ENCODE results near the gene ARHGAP22.

The ARHGAP22 gene

DNA sequence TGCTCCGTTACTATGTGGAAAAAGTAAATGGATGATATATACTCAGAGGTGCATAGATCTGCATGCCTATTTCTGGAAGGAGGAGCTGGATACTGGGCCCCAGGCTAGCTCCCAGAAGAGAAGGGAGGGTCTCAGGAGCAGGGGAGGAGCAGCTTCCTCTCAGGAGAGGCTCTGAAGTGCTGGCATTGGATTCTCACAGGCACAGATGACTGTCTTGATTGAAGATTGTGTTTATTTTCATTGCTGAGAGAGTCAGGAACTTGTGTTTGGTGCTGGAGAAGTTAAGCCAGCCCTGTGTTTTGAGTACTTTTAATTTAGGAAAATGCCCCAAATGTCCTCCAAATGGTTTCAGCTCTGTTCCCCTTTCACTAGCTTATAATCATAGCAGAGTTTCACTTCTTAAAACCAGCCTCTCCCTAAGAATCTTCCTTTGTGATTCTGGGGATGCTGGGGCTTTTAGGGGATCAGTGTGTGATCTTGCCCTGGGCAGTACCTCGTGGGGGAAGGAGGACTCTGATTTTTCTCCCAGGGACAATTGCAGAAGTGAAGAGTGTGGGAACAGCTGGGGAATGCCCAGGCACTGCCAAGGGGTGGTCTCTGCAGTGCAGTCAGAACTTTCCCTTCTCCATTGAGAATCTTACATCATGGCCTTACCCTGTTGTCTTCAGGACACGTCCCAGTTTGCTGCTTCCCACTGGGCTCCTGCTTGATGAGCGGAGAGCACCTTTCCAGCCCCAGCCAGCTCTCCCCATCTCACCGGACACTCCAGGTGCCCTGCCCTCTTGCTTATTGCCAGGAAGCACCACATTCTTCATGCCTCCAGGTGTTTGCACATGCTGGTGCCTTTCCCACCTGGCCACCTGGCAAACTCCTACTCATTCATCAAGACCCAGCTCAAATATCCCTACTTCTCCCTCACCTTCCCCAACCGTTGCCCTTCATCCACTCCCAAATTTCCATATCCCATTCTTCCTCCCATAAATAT, 102.8 kb downstream of the ARHGAP22 start:
- H3K4me3 ChIP-seq (ENCODE audit: low read depth, low read length), result no peak overlapping the region

DNA sequence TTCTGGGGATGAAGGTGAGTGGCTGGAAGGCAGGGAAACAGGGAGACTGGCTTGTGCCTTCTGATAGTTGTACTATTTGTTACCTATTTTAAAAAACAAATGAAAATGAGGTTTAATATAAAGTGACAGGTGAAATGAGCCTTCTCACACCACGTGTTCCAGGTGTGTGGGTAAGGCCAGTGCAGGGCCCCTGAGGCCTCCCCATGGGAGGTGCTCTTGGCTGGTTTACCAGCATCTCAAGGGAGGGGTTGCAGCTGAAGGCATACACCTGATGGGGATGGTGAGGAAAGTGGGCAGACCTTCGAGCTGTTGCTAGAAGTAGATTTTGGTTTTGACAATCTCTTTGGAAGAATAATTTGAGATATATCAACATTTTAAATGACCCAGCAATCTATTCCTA, 103.6 kb downstream of the ARHGAP22 start:
- no peak overlapping the region for H3K4me3 ChIP-seq (ENCODE audit: low read depth, low read length)

DNA sequence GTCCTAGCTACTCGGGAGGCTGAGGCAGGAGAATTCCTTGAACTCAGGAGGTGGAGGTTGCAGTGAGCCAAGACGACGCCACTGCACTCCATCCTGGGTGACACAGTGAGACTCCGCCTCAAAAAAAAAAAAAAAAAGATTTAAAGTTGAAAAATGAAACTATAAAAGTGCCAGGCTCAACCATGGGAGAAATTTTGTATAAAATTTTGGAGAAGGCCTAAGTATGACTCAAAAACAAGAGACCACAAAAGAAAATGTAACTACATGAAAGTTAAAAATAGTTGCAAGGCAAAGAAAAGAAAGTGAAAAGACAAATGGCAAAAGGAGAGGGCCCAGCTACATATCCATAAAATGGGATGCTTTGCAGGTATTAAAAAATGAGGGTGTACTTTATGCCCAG, 104.1 kb downstream of the ARHGAP22 start:
- no peak overlapping the region for H3K4me3 ChIP-seq (ENCODE audit: low read depth, low read length)

DNA sequence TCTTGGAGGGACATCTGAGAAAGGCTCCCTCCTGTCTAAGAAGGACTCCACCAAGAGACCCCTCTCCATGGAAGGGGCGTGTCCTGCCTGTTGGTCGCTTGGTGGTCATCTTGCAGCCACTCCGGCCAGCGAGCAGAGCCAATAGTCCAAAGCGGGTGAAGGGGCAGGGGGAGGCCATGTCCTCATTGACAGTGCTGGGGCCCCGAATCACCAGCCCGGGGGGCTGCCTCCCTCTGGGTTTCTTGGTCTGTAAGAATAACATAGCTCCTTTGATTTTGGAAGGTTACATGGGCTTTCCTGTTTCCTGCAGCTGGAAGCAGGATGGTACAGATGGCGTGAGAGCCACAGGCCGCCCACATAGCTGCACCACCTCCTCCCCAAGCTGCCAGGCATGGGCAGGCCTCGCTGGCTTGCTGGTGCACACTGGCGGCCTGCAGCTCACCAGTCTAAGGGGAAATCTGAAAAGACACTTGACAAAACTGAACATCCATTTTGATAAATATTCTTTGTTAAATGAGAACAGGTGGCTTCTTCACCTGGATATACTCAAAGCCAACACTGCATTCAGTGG, 105.8 kb downstream of the ARHGAP22 start:
- no peak overlapping the region for H3K4me3 ChIP-seq (ENCODE audit: low read depth, low read length)

DNA sequence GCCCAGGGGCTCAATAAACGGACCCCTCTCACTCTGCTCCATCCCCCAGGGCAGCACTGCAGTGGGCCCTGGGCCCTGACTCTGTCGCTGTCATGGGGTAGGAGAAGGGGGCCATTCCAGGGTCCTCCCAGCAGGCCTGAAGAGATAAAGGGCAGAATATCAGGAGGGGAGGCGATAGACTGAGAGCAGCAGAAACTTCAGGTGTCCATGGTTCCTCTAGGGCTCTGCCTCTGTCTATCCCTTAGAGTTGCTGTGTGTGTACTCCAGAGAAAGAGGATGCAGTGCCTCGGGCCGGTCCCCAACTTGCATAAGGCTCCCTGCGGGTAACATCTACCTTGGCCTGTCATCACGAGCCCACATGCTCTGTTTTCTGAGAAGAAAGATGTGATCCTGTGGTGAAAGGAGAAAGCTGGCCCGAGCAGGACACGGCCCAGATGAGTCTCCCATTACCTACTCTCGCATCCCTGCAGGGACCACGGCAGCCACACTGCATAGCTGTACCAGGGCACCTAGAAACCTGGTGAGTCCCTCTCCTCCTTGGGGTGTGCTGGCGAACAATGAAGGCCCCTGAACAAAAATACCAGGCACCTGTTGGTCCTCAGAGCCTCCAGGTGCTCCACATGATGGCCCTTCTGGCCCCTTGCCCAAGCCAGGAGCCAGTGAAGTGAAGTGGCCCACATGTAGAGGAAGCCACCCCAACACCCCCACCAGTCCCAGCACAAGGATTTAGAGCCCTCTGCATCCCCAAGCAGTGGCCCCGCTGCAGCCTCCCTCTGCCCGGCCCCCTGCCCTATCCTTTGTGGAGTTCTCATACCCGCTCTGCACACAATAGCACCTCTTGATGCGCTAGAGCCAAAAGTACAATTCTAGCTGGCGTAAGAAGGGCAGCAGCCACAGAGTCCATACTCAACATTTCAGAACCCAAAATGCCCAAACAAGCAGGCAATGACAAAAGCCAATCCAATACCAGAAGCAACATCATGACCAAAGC, 106.8 kb downstream of the ARHGAP22 start:
- no peak overlapping the region for H3K4me3 ChIP-seq (ENCODE audit: low read depth, low read length)

DNA sequence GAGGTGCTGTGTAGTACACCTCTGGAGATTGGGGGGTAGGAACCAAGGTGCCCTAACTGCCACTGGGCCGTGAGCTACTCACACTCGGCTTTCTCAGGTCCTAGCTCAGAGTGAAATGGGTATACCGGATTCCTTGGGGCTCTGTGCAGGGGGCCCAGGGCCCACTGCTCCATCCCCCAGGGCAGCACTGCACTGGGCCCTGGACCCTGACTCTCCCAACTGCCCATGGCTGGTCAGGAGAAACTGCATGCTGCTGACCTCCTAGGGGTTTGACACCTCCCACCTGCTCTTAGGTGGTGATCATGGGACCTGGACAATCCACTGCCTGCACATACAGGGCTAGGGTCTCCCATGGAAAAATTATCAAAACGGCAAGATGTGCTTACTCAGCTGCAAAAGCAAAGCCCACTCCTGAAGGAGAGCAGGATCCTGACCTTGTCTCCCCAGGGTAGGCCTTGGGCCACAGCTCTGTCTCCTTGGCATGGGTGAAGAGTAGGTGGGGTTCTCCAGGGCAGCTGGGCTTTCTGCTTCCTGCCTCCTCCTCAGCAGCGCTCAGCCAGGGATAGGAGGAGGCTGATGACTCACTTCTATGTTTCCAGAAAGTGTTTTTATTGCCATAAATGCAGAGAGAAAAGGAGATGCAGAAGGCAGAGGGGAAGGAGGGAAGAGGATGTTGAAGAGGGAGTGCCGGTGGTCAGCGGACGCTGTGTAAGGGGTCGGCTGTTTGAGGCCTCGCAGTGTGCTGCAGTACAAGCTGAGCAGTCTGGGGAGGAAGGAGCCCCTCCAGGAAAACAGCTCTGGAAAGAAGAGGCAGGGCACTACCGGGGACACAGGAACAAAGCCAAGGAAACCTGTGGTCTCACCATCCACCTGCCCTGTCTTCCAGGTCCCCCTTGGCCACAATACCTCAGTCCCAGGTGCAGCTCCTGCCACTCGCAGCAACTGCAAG, 107.8 kb downstream of the ARHGAP22 start:
- H3K4me3 ChIP-seq (ENCODE audit: low read depth, low read length), result no peak overlapping the region

DNA sequence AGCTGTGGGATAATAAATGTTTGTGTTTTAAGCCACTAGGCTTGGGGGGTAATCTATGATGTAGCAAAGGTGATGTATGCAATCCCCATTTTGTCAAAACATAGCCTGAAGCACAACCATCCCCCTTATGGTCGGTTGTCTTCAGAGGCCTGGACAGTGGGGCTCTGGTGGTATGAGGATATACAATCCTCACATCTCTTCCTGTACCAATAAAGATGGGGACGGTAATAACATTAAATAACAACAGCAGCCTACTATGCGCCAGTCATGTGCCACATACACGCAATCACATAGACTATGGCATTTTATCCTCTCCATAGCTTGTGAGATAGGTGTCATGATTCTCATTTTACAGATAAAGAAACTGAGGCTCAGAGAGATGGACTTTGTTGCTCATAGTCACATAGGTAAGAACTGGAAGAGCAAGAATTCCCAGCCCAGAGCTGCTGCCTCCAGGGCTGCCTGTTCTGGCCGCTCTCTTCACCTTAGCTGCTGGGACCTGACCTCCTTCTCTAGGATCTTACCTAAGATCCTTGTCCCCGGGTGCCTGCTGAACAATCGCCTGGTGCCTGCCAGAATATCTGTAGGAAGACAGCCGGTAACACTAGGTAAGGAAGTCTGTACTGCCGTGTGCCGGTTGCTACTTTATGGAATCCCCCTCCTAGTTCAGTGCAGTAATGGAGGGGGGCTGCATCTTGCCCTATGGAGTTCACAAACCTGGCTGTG, 108.6 kb downstream of the ARHGAP22 start:
- no peak overlapping the region for H3K4me3 ChIP-seq (ENCODE audit: low read depth, low read length)

DNA sequence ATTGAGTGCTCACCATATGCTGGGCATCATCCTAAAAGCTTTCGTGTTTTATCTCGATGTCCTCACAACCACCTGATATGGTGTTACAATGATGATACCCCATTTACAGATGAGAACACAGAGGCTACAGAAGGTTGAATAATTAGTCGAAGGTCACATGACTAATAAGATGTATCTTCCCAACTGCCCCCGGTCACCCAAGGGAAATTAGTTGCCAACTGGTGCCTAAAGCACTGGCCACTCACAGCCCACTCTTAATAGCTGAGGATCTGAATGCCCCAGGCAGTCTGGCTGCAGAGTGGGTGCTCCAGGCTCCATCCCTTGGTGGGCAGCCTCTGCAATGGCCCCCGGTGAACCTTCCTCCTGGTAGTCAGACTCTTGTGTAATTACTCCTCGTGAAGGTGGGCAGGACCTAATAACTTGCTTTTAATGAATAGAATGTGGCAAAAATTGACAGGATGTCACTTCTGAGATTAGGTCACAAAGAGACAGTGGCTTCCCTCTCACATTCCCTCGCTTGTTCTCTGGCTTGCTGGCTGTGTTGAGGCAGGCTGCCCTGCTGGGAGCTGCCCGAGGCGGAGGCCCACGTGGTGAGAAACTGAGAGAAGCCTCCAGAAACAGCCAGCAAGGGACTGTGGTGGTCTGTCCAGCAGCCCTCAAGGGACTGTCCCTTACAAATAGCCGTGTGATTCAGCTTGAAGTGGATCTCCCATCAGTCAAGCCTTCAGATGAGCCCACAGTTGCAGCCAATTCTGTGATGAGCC, 109.4 kb downstream of the ARHGAP22 start:
- no peak overlapping the region for H3K4me3 ChIP-seq (ENCODE audit: low read depth, low read length)

DNA sequence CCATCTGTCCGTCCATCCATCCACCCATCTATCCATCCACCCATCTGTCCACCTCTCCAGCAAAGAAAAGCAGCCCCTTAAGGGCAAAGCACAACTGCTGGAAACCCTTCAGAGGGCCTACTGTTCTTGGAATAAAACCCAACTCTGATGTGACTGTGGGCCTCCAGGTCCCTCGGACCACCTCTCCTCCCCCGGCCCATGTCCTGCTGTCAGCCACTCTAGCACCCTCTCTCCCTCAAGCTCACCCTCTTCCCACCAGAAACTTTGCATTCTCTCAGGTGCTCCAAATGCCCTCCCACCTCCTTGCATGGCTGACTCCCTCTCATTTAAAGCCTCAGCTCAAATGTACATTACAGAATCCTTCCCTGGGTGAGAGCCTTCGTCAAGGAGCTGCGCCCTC, 110.3 kb downstream of the ARHGAP22 start:
- no peak overlapping the region for H3K4me3 ChIP-seq (ENCODE audit: low read depth, low read length)

DNA sequence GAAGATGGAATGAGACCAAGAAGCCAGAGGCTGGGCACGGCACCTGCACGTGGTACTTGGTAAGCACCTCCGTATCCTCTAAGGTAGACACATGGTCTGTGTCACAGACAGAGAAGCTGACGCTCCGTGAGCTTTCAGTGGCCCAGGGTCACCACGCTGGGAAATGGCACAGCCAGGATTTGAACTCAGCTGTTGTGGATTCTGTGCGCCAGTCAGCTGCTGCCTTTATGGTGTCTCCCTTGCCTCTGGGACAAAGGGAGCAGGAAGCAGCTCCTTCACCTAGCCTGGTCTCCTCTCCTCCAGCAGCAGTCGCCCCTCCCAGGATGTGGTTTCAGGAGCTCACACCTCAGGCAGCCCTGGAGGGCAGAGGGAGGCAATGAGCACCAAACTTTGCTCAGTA, 110.8 kb downstream of the ARHGAP22 start:
- no peak overlapping the region for H3K4me3 ChIP-seq (ENCODE audit: low read depth, low read length)

DNA sequence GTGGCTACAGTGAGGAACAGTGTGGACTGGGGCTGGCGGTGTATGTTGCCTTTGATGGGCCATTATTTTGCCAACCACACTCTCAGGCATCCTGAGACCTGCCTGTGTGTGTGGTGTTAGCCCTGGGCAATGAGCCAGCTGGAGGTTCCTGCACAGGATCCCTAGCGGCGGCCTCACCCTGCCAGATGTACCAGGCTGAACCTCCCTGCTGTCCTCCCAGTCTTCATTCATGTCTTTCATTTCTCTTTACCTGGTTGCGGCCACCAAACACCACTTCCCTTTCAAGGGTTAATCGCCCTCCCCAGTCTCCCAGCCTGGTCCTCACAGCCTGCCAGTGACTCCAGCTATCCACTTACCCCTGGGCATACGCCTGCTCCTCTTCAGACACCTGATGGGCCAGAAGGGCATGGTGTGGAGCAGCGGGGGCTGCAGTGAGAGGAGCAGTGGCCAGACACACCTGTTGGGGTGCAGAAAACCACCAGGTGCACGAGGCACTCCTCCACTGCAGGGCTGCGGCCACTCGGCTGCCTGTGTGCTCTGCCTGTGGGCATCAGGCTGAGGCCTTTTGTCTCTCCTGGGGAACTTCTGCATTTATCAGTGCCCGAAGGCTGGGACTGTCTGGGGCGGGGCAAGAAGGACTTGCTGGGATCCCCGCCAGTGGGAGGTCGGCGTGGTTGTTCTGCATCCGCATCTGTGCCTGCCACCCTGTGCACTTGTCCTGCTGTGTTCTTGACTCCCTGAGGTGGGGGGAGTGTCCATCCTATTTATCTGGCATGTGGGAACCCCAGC, 111.6 kb downstream of the ARHGAP22 start:
- H3K4me3 ChIP-seq (ENCODE audit: low read depth, low read length), result no peak overlapping the region

DNA sequence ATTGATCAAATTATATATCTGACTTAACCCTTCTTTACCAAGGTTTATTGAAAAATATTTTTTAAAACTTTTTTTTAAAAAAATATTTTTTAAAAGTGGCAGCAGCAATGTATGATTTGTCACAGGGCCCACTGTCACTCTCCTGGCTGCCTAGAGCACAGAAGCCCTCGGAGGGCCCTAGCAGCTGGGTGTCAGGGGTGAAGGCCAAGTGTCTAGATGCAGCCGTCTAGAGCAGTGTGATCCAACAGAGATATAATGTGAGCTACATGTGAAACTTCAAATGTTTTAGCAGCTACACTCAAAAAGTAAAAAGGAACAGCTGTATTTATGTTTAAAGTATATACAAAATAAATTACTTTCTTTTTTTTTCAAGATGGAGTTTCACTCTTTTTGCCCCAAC, 112.7 kb downstream of the ARHGAP22 start:
- H3K4me3 ChIP-seq (ENCODE audit: low read depth, low read length), result no peak overlapping the region

DNA sequence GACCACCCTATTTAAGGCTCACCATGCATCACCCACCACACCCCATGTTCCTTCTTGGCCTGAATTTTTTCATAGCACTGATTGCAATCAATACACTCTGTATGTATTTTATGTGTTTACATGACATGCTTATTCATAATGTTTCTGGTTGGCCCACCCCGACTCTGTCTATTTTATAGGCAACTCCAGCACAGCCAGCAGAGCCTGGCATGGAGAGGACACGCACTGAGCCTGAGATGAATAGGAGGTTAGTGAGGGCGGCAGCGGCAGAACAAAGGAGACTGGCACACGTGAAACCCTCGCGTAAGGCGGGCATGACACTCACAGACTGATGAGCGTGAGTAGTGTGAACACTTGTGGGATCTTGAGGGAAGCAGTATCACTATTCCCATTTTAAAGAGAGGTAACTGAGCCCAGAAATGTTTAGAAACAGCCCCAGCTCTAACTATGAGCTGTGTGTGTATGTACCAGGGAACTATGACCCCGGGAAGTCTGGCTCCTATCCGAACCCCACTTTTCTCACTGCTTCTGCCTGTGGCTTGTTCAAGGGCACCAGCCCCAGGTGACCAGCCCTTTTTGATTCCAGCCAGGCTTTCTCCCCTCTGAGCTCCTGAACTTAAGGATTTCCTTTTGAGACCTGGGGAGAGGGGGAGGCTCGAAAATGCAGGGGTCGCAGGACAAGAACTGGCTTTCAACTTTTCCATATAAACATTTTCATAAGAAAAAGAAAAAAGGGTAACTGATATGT, 113.3 kb downstream of the ARHGAP22 start:
- no peak overlapping the region for H3K4me3 ChIP-seq (ENCODE audit: low read depth, low read length)

DNA sequence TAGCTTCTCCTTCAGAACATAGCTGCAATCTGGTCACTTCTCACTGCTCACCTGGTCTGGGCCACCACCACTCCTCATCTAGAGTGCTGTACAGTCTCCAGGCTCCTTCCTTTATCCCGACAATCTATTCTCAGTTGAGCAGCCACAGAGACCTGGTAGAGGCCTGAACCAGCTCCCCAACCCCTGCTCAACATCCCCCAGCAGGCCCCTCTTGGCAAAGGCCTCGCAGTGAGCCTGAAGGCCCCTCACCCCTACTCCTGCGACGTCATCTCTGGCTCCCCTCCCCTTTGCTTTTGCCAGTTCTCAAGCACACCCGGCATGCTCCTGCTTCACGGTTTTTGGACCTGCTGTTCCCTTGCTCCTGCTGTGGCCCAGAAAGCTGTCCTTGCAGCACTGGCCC, 113.9 kb downstream of the ARHGAP22 start:
- H3K4me3 ChIP-seq (ENCODE audit: low read depth, low read length), result no peak overlapping the region

DNA sequence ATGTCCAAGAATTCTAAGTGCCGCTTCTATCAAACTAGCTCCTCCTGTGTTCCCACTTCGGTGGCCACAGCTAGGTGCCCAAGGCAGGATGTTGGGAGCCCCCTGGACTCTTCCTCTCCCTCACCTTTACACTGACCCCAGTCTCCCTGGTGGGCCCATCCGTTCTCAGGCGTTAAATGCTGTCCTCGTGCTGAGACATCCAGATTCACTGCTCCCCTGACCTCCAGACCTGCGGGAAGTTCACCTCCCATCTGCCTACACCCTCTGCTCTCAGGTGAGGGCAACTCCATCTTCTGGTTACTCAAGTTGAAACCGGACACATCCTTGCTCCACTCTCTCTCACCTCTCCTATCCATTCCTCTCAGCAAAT, 114.3 kb downstream of the ARHGAP22 start:
- no peak overlapping the region for H3K4me3 ChIP-seq (ENCODE audit: low read depth, low read length)

DNA sequence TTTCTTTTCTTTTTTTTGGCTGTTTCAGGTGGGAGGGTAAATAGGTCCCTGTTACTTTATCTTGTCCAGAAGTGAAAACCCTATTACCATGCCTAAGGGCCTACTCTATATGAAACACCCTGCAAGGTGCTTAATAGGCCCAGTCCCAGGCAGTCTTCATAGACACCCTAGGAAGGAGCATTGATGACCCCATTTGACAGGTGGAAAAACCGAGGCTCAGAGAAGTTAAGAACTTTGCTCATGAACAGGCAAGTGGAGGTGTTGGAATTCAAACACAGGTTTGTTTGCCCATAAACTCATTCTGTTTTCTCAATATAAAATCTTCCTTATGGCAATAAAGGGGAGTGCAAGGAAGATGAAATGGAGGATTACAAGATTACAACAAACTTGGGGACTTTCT, 115.8 kb downstream of the ARHGAP22 start:
- H3K4me3 ChIP-seq (ENCODE audit: low read depth, low read length), result no peak overlapping the region

DNA sequence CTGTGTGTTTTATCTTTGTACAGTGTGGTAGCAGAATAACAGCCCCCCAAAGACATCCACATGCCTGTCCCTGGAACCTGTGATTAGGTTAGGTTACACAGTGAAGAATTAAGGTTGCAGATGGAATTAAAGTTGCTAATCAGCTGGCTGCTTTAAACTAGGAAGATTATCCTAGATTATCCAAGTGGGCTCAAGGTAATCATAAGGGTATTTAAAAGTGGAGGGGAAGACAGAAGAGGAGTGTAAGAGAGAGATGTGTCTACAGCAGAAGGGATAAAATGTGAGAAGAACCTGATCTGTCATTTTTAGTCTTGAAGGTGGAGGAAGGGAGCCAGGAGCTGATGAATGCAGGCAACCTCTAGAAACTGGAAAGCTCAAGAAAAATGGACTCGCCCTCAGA, 117.6 kb downstream of the ARHGAP22 start:
- H3K4me3 ChIP-seq (ENCODE audit: low read depth, low read length), result no peak overlapping the region
